NOMO-1 (cell line): Measurements from ENCODE around the gene RIOK3.
"Not testable (repeated sequence)": the region's sequence is repeated elsewhere in the genome, so short reads cannot be mapped to it uniquely, and the experiment has no call there.

ENCODE experiments used
- DNase-seq, 2 experiments: peaks; one replicate each; lab custom pipeline; 2025; ENCODE audit not compliant: unreplicated experiment in 2 of 2; lab: John Stamatoyannopoulos, UW

Gene RIOK3

GRCh38 chr18:23452728-23453679 lies at the start of gene RIOK3:
TSS of gene RIOK3 (plus strand) at chr18:23453287. CDS start at chr18:23453440, 153 bp downstream.
- DNase-seq: peak; percentile 97 to 99

- DNase-seq: no peak
Observed at GRCh38 chr18:23403310-23403709, 49.8 kb upstream of the RIOK3 start.

- no peak for DNase-seq
Observed at GRCh38 chr18:23405636-23406035, 47.5 kb upstream of the RIOK3 start.

GRCh38 chr18:23406271-23406787 lies 46.8 kb upstream of the RIOK3 start:
- no peak for DNase-seq

GRCh38 chr18:23412351-23412964 lies 40.6 kb upstream of the RIOK3 start:
- DNase-seq: no peak

GRCh38 chr18:23415515-23415914 lies 37.6 kb upstream of the RIOK3 start:
- peak; percentile 3 to 23 for DNase-seq

GRCh38 chr18:23416298-23416697 lies 36.8 kb upstream of the RIOK3 start:
- peak; percentile 4 to 42 for DNase-seq

- no peak for DNase-seq
Observed at GRCh38 chr18:23421277-23421676, 31.8 kb upstream of the RIOK3 start.

- DNase-seq: peak; percentile 91 to 93
Observed at GRCh38 chr18:23422751-23423418, 30.2 kb upstream of the RIOK3 start.

GRCh38 chr18:23424616-23425015 lies 28.5 kb upstream of the RIOK3 start:
- no peak for DNase-seq

GRCh38 chr18:23428821-23429220 lies 24.3 kb upstream of the RIOK3 start:
- DNase-seq: no peak

GRCh38 chr18:23429538-23429937 lies 23.5 kb upstream of the RIOK3 start:
- DNase-seq: not testable (repeated sequence)

GRCh38 chr18:23433360-23433759 lies 19.7 kb upstream of the RIOK3 start:
- DNase-seq: no peak

GRCh38 chr18:23437357-23438045 lies 15.6 kb upstream of the RIOK3 start:
- DNase-seq: peak; percentile 50 to 73

- no peak for DNase-seq
Observed at GRCh38 chr18:23438046-23438377, 15.1 kb upstream of the RIOK3 start.

GRCh38 chr18:23438608-23439366 lies 14.3 kb upstream of the RIOK3 start:
- DNase-seq: no peak

GRCh38 chr18:23440131-23440530 lies 13.0 kb upstream of the RIOK3 start:
- DNase-seq: no peak

GRCh38 chr18:23442958-23443357 lies 10.1 kb upstream of the RIOK3 start:
- no peak for DNase-seq

GRCh38 chr18:23448291-23448690 lies 4.8 kb upstream of the RIOK3 start:
- DNase-seq: no peak

GRCh38 chr18:23450022-23450421 lies 3.1 kb upstream of the RIOK3 start:
- no peak for DNase-seq
